Liver (tissue), 9 donors: ENCODE data around the gene DNAL1. TPM values are rescaled to one million over a fixed set of nuclear protein-coding genes. Genes with fewer than 3 reads are reported as not detected.

Experiments
- DNase-seq: peaks from one replicate; pipeline ENCODE4 v3.0.0-alpha.2; 2017; ENCODE audit warnings: low spot score
- H3K27ac ChIP-seq, 2 donors: one replicate each; pipeline ENCODE4 v1.7.0; 2013; ENCODE audit warnings: inconsistent platforms in 2 of 2, low read length in 2 of 2, control low read depth in 1 of 2, low read depth in 1 of 2, mild to moderate bottlenecking in 1 of 2
- H3K27me3 ChIP-seq, 4 donors: one replicate each; pipeline versions ENCODE4 v1.6.1 to v1.7.0; 2013; ENCODE audit warnings: low read length in 3 of 4, inconsistent platforms in 1 of 4, mild to moderate bottlenecking in 1 of 4, moderate library complexity in 1 of 4; ENCODE audit not compliant: control insufficient read depth in 4 of 4, insufficient read depth in 4 of 4
- H3K36me3 ChIP-seq, 4 donors: one replicate each; pipeline versions ENCODE4 v1.6.1 to v1.7.0; 2013; ENCODE audit warnings: low read length in 3 of 4, mild to moderate bottlenecking in 3 of 4, low read depth in 1 of 4, moderate library complexity in 1 of 4; ENCODE audit not compliant: control insufficient read depth in 4 of 4, insufficient read depth in 3 of 4
- H3K4me1 ChIP-seq, 4 donors: one replicate each; pipeline versions ENCODE4 v1.6.1 to v1.7.0; 2013; ENCODE audit warnings: low read length in 3 of 4, mild to moderate bottlenecking in 3 of 4, moderate library complexity in 1 of 4; ENCODE audit not compliant: control insufficient read depth in 4 of 4, insufficient read depth in 4 of 4
- H3K4me3 ChIP-seq, 3 donors: one replicate each; pipeline versions ENCODE4 v1.6.1 to v1.7.0; 2013; ENCODE audit warnings: low read length in 3 of 3, control low read depth in 1 of 3, low read depth in 1 of 3, mild to moderate bottlenecking in 1 of 3
- H3K9ac ChIP-seq, 2 donors: one replicate each; pipeline ENCODE4 v1.7.0; 2013; ENCODE audit warnings: low read length in 2 of 2, mild to moderate bottlenecking in 2 of 2, moderate library complexity in 2 of 2, control low read depth in 1 of 2, low read depth in 1 of 2
- H3K9me3 ChIP-seq, 4 donors: one replicate each; pipeline versions ENCODE4 v1.6.1 to v1.7.0; 2013; ENCODE audit warnings: low read length in 3 of 4; ENCODE audit not compliant: control insufficient read depth in 4 of 4
- ATF3 ChIP-seq: IDR thresholded peaks from 2 replicates; pipeline ENCODE4 v1.6.1; 2016; ENCODE audit warnings: antibody characterized with exemption
- FOXA1 ChIP-seq: IDR thresholded peaks from 2 replicates; pipeline ENCODE4 v1.6.1; 2016; ENCODE audit warnings: antibody characterized with exemption
- FOXA2 ChIP-seq: IDR thresholded peaks from 2 replicates; pipeline ENCODE4 v1.6.1; 2016; ENCODE audit warnings: antibody characterized with exemption
- GABPA ChIP-seq, 2 donors: IDR thresholded peaks in 1 of 2; conservative IDR thresholded peaks in 1 of 2; 2 replicates each; pipeline ENCODE4 v1.6.1; 2016; ENCODE audit warnings: antibody characterized with exemption in 2 of 2, mild to moderate bottlenecking in 1 of 2, moderate library complexity in 1 of 2
- JUND ChIP-seq, 2 donors: IDR thresholded peaks; 2 replicates each; pipeline ENCODE4 v1.6.1; 2016; ENCODE audit warnings: antibody characterized with exemption in 2 of 2
- MAX ChIP-seq: IDR thresholded peaks from 2 replicates; pipeline ENCODE4 v1.6.1; 2016; ENCODE audit warnings: antibody characterized with exemption
- REST ChIP-seq: IDR thresholded peaks from 2 replicates; pipeline ENCODE4 v1.6.1; 2016; ENCODE audit warnings: antibody characterized with exemption, mild to moderate bottlenecking
- RXRA ChIP-seq, 2 donors: IDR thresholded peaks; 2 replicates each; pipeline ENCODE4 v1.6.1; 2017 to 2018; ENCODE audit warnings: antibody characterized with exemption in 2 of 2, mild to moderate bottlenecking in 1 of 2
- SP1 ChIP-seq: IDR thresholded peaks from 2 replicates; pipeline ENCODE4 v1.6.1; 2018; ENCODE audit warnings: antibody characterized with exemption, mild to moderate bottlenecking
- WGBS: extraction: QIAGEN DNeasy Blood & Tissue Kit; methylation state at CpG from one replicate; pipeline ENCODE4 v1.1.7; 2013; 5-methylcytosine and 5-hydroxymethylcytosine counted together
- polyA plus RNA-seq, 2 donors: library from polyadenylated mRNA; stranded (reverse) in 1 of 2; unstranded in 1 of 2; fragments of 200-250 nt in 1 of 2; fragments of >200 nt in 1 of 2; fragmentation: Nextera tagmentation in 1 of 2; extraction: Ambion mirVana in 1 of 2; gene quantifications; one replicate each; pipeline versions ENCODE4 v1.2.1 to v1.2.3, GENCODE V29; 2013 to 2015
- total RNA-seq, 2 donors: library from RNA; depleted of rRNA; stranded (reverse); fragments of >200 nt; gene quantifications; one replicate each; pipeline ENCODE4 v1.2.3, GENCODE V29; 2014
- TF ChIP-seq, protein P1 (sequence below): fragments of 150-350 bp; IDR thresholded peaks from 2 replicates; pipeline ENCODE4 v1.5.1; 2017; ENCODE audit warnings: improper control_type of control experiment, low read depth, low read length; ENCODE audit not compliant: missing input control
- donor health status: healthy.
- donor health status: healthy.
- donor health status: healthy.
- donor health status: healthy.
- donor health status: healthy.

Gene DNAL1
- total and polyA plus RNA-seq, 4 donors = 1.9 to 3.4 (median 2.4) TPM

DNA sequence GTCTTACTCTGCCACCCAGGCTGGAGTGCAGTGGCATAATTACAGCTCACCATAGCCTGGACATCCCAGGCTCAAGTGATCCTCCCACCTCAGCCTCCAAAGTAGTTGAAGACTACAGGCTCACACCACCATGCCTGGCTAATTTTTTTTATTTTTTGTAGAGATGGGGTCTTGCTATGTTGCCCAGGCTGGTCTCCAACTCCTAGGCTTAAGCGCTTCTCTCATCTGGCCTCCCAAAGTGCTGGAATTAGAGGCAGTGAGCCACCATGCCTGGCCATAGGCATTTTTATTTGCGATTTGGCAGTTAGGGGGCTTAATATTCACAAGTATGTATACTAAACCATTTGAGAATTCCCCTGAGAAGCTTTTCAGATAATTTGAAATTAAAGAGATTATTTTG lies 50.3 kb downstream of the DNAL1 start:
- DNase-seq = no peak
- H3K27me3 ChIP-seq = no peaks in the 10 kb centered on the region
- no peak overlapping the region for H3K9ac ChIP-seq
- no peaks in the 10 kb centered on the region for H3K4me1 ChIP-seq
- no peak overlapping the region for H3K27ac ChIP-seq
- H3K4me3 ChIP-seq = no peak overlapping the region
- 100% methylated on average over 2 of the region's 2 CpGs for WGBS
- TF ChIP-seq ATF3 (no peak), FOXA2 (no peak), REST (no peak), JUND (IDR thresholded peaks at IDR 0.05) (no peak), MAX (no peak), SP1 (no peak), RXRA (IDR thresholded peaks at IDR 0.05) (no peak), GABPA (IDR thresholded peaks at IDR 0.05 in 1 of 2, conservative IDR thresholded peaks at IDR 0.05 in 1 of 2) (no peak)
- TF ChIP-seq, protein P1, sequence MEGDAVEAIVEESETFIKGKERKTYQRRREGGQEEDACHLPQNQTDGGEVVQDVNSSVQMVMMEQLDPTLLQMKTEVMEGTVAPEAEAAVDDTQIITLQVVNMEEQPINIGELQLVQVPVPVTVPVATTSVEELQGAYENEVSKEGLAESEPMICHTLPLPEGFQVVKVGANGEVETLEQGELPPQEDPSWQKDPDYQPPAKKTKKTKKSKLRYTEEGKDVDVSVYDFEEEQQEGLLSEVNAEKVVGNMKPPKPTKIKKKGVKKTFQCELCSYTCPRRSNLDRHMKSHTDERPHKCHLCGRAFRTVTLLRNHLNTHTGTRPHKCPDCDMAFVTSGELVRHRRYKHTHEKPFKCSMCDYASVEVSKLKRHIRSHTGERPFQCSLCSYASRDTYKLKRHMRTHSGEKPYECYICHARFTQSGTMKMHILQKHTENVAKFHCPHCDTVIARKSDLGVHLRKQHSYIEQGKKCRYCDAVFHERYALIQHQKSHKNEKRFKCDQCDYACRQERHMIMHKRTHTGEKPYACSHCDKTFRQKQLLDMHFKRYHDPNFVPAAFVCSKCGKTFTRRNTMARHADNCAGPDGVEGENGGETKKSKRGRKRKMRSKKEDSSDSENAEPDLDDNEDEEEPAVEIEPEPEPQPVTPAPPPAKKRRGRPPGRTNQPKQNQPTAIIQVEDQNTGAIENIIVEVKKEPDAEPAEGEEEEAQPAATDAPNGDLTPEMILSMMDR = no peak
- H3K36me3 ChIP-seq = peaks cover 0 to 2% (median 0%) of the 10 kb centered on the region in 4 donors
- no peaks in the 10 kb centered on the region for H3K9me3 ChIP-seq

DNA sequence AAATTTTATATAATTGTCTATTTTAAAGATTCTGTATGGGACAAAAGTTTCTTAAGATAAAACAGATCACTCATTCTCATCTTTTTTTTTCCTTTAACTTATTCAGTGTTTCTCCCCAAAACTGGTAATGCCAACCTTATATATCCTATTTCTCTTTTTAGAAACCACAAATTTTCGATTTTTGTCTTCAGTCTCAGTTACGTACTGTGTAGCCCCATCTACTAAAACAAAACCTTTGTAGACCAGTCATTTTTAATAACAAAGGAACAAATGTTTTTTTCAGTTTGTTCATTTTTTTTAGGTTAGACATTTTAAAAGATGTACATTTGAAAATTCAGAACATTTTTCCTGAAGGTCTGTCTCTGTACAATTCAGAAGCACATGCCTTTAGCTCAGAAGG lies 51.2 kb downstream of the DNAL1 start:
- H3K36me3 ChIP-seq = peaks cover 0 to 2% (median 0%) of the 10 kb centered on the region in 4 donors
- H3K4me3 ChIP-seq = no peak overlapping the region
- H3K9me3 ChIP-seq = no peaks in the 10 kb centered on the region
- H3K9ac ChIP-seq = no peak overlapping the region
- H3K27ac ChIP-seq = no peak overlapping the region
- no peak for DNase-seq
- H3K4me1 ChIP-seq = no peaks in the 10 kb centered on the region
- 89% methylated on average over 2 of the region's 2 CpGs for WGBS
- H3K27me3 ChIP-seq = no peaks in the 10 kb centered on the region
- TF ChIP-seq FOXA1 = no peak
